HepG2 (cell line): ENCODE results near the gene OR10A6.

Experiments used
- TF ChIP-seq, protein P1 (sequence below): sonication (generic); formaldehyde crosslinking; IDR thresholded peaks from 2 replicates; pipeline ENCODE4 v1.5.0; 2020; ENCODE audit warnings: mild to moderate bottlenecking, missing genetic modification reagents, moderate library complexity
- TF ChIP-seq, protein P2 (sequence below): sonication (generic); formaldehyde crosslinking; conservative IDR thresholded peaks from 2 replicates; pipeline ENCODE4 v1.4.0; 2020; ENCODE audit warnings: missing genetic modification reagents

DNA sequence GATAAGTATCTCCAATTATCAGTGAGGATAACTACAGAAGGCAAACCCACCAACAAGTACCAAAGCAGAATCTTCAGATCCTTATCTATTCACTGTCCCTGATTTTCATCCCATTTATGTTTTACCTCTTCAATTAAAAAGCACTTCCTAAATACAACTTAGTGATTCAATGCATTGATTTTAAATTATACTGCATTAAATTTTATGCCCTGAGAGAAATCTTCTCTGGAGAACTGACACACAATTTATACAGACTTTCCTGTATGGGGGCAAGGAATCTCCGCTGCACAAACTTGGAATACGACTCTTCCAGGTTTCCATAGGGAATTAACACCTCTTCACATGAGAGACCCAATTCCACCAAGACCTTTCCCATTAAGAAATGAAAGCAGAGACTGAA is 10.5 kb upstream of the OR10A6 start, which contains the start of gene OR10A3:
- TF ChIP-seq, protein P1, sequence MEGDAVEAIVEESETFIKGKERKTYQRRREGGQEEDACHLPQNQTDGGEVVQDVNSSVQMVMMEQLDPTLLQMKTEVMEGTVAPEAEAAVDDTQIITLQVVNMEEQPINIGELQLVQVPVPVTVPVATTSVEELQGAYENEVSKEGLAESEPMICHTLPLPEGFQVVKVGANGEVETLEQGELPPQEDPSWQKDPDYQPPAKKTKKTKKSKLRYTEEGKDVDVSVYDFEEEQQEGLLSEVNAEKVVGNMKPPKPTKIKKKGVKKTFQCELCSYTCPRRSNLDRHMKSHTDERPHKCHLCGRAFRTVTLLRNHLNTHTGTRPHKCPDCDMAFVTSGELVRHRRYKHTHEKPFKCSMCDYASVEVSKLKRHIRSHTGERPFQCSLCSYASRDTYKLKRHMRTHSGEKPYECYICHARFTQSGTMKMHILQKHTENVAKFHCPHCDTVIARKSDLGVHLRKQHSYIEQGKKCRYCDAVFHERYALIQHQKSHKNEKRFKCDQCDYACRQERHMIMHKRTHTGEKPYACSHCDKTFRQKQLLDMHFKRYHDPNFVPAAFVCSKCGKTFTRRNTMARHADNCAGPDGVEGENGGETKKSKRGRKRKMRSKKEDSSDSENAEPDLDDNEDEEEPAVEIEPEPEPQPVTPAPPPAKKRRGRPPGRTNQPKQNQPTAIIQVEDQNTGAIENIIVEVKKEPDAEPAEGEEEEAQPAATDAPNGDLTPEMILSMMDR (CRISPR knock-in tag) = no peak
- TF ChIP-seq, protein P2, sequence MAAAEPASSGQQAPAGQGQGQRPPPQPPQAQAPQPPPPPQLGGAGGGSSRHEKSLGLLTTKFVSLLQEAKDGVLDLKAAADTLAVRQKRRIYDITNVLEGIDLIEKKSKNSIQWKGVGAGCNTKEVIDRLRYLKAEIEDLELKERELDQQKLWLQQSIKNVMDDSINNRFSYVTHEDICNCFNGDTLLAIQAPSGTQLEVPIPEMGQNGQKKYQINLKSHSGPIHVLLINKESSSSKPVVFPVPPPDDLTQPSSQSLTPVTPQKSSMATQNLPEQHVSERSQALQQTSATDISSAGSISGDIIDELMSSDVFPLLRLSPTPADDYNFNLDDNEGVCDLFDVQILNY = no peak
